Stimulated activated effector memory CD8-positive, alpha-beta T cell treated with anti-CD3 and anti-CD28 coated beads, Interleukin-12 subunit alpha, Interleukin-12 subunit beta, amount 100 ng/mL, for 72 hours (primary cell): ENCODE results near the gene IFNA1.
"Not testable (repeated sequence)": the region's sequence is repeated elsewhere in the genome, so short reads cannot be mapped to it uniquely, and the experiment has no call there.

ENCODE experiments used
- ATAC-seq: fragments of 150-1000 bp; cut with Tn5 transposase; 2 replicates; pipeline ENCODE4 v1.10.0; 2021
- DNase-seq, 2 donors: peaks; one replicate each; pipeline ENCODE4 v3.0.0; 2021 to 2022; ENCODE audit warnings: low spot score in 2 of 2
- H3K27ac Mint-ChIP-seq: one replicate; pipeline ENCODE4 v1.8.0; 2022; ENCODE audit warnings: mild to moderate bottlenecking, mixed read lengths
- H3K36me3 Mint-ChIP-seq: one replicate; pipeline ENCODE4 v1.8.0; 2022; ENCODE audit warnings: mild to moderate bottlenecking, mixed read lengths
- H3K4me1 Mint-ChIP-seq: one replicate; pipeline ENCODE4 v1.8.0; 2022; ENCODE audit warnings: mixed read lengths
- H3K4me3 Mint-ChIP-seq: one replicate; pipeline ENCODE4 v1.8.0; 2022; ENCODE audit warnings: mild to moderate bottlenecking, mixed read lengths
- H3K9me3 Mint-ChIP-seq: one replicate; pipeline ENCODE4 v1.8.0; 2022; ENCODE audit warnings: mixed read lengths

The IFNA1 gene

DNA sequence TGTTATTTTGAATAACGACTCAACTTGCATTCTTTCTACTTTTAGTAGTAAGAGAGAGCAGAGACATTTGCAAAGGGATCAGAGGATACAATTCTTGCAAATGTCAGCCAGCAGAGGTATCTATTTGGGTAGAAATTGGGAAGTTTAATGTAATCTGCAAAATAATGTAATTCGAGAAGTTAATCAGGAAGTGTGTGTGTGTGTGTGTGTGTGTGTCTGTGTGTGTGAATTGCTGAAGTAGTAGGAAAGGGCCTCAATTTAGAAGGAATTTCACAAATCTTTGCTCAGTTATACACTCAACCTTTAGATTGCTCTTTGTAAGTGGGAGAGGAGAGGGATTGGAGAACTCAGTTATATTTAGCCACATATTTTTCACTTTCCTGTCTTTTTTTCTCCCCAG, 11.0 kb upstream of the IFNA1 start:
- H3K4me3 Mint-ChIP-seq, result no peak overlapping the region
- DNase-seq, result no peak
- no peak overlapping the region for H3K27ac Mint-ChIP-seq
- ATAC-seq, result no peak
- no peaks in the 10 kb centered on the region for H3K9me3 Mint-ChIP-seq
- H3K36me3 Mint-ChIP-seq, result no peaks in the 10 kb centered on the region
- no peaks in the 10 kb centered on the region for H3K4me1 Mint-ChIP-seq

DNA sequence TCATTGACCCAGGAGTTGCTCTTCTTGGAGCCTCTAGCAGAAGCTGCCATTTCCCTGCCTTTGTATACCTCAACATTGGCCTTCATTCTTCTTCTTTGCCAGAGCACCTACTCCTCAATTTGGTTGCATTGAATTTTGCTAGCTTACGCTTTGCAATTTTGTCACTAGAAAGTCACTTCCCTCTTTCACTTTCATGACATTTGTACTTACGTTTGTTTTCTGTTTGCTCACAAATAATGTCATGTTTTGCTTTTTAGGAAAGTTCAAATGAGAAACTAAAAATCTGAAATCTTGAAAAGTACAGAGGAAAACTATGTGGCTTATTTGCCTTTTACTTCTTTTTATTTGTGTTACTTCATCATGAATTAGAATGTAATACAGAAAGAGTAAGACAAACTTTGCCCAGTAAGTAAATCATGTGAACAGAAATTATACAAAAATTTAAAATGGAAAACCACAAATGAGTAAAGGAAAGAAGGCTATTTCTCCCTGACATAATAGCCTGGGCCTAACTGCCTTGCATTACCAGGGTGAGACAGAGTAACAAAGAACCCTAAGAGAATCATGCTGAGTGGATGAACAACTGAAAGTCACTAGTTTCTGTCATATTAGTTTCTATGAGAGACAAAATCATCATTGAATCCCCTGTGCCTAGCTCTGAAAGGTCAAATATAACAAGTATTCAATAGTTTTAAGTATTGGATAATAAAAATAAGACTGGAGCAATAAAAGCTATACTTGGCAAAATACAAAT, 7.4 kb upstream of the IFNA1 start:
- H3K4me1 Mint-ChIP-seq, result no peaks in the 10 kb centered on the region
- DNase-seq (no peak), ATAC-seq (no peak)
- H3K9me3 Mint-ChIP-seq, result no peaks in the 10 kb centered on the region
- H3K36me3 Mint-ChIP-seq, result no peaks in the 10 kb centered on the region
- no peak overlapping the region for H3K27ac Mint-ChIP-seq
- H3K4me3 Mint-ChIP-seq, result no peak overlapping the region

DNA sequence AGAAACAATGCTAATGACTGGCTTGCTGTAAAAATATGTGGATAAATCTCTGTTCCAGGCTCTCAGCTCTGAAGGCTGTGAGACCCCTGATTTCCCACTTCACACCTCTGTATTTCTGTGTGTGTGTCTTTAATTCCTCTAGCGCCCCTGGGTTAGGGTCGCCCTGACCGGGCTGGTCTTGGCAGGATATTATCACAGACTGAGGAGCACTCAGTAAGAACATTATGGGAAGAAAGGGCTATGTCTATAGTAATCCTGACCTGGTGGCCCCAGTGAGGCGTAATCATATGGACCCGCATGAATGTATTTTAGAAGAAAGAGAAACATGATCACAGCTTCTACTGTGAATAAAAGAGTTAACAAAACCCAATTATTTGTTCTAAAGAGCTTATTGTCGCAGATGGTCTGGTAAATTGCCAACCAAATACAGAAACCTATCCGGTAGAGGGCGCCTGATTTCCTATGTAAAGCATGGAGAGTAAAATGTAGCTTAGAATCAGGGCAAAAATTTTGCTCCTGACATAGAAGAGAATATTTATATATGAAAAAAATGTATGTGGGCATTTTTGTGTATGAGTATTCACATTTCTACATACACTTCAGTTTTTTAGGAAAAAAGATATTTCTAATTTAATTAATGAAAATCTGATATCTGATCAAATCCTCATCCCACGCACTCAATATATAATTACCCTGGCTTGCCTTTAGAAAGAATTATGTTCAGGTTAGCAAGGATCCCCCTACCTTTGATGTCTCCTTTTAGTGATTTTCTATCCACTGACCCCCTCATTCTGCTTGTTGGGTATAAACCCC, 5.8 kb upstream of the IFNA1 start:
- ATAC-seq (no peak), DNase-seq (peak in 1 of 2 donors; percentile 65)
- Mint-ChIP-seq H3K36me3 (no peaks in the 10 kb centered on the region), H3K4me3 (no peak overlapping the region), H3K27ac (no peak overlapping the region), H3K4me1 (no peaks in the 10 kb centered on the region), H3K9me3 (no peaks in the 10 kb centered on the region)

- not testable (repeated sequence) for H3K9me3 Mint-ChIP-seq, ATAC-seq, H3K27ac Mint-ChIP-seq, H3K4me1 Mint-ChIP-seq, DNase-seq, H3K36me3 Mint-ChIP-seq, H3K4me3 Mint-ChIP-seq
Observed at GRCh38 chr9:21435015-21435383, 5.2 kb upstream of the IFNA1 start.

GRCh38 chr9:21443849-21444625, 3.8 kb downstream of the IFNA1 start:
- H3K27ac Mint-ChIP-seq, result no peak overlapping the region
- no peak overlapping the region for H3K4me3 Mint-ChIP-seq
- no peaks in the 10 kb centered on the region for H3K9me3 Mint-ChIP-seq
- DNase-seq, result no peak
- peak; percentile 40 for ATAC-seq
- H3K4me1 Mint-ChIP-seq, result peaks cover 10% of the 10 kb centered on the region
- no peaks in the 10 kb centered on the region for H3K36me3 Mint-ChIP-seq

DNA sequence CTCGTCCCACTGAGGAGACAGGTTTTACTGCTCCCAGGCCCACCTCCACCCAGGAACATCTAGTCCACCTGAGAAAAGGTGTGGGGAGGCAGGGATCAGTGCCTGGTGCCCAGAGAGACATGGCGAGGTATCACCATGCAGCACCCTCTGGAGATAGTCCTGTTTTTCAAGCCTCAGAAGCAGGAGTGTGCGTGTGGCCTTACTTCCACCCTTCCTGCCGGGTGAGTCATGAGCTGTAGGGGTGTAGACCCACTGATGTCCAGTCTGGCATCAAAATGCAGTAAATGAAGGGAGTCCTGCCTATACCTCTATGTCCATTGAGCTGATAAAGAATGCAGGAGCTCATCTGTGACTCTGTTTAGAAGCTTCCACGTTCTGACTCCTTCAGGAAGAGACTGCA, 9.1 kb downstream of the IFNA1 start:
- not testable (repeated sequence) for DNase-seq, H3K36me3 Mint-ChIP-seq, H3K9me3 Mint-ChIP-seq, H3K4me3 Mint-ChIP-seq, ATAC-seq, H3K27ac Mint-ChIP-seq, H3K4me1 Mint-ChIP-seq

GRCh38 chr9:21450733-21451394, 10.6 kb downstream of the IFNA1 start:
- DNase-seq, result no peak

DNA sequence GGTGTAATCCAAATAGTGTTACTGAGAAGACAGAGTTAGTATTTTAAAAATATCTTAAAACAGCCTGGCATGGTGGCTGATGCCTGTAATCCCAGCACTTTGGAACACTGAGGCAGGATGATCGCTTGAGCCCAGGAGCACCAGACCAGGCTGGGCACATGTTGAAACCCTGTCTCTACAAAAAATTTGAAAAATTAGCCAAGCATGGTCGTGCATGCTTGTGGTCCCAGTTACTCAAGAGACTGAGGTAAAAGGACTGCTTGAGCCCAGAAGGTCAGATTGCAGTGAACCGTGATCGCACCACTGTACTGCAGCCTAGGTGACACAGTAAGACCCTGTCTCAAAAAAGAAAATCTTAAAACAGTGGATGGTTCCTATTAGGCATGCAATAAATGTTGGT, 12.4 kb downstream of the IFNA1 start:
- Mint-ChIP-seq H3K4me3 (no peak overlapping the region), H3K27ac (no peak overlapping the region), H3K9me3 (no peaks in the 10 kb centered on the region), H3K36me3 (no peaks in the 10 kb centered on the region), H3K4me1 (no peaks in the 10 kb centered on the region)
- DNase-seq (no peak), ATAC-seq (no peak)

More at GRCh38 chr9:21450733-21451394, 10.6 kb downstream of the IFNA1 start:
- Mint-ChIP-seq H3K4me3 (no peak overlapping the region), H3K27ac (no peak overlapping the region), H3K4me1 (no peaks in the 10 kb centered on the region), H3K36me3 (no peaks in the 10 kb centered on the region), H3K9me3 (no peaks in the 10 kb centered on the region)
- no peak for ATAC-seq

- H3K4me1 Mint-ChIP-seq, result no peaks in the 10 kb centered on the region
- H3K4me3 Mint-ChIP-seq, result no peak overlapping the region
- H3K36me3 Mint-ChIP-seq, result no peaks in the 10 kb centered on the region
- ATAC-seq, result no peak
- DNase-seq, result no peak
- H3K27ac Mint-ChIP-seq, result no peak overlapping the region
- H3K9me3 Mint-ChIP-seq, result no peaks in the 10 kb centered on the region
Observed at GRCh38 chr9:21454149-21454548, 13.9 kb downstream of the IFNA1 start.

DNA sequence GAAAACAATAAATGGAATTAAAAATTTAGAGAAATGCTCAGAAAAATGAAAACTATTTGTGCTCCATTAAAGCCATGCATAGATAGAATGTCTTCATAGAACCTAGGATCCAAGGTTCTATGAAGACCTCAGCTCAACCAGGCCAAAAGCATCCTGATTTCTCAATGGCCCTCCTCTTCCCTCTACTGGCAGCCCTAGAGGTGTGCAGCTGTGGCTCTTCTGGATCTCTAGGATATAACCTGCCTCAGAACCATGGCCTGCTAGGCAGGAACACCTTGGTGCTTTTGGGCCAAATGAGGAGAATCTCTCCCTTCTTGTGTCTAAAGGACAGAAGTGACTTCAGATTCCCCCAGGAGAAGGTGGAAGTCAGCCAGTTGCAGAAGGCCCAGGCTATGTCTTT, 15.1 kb downstream of the IFNA1 start:
- Mint-ChIP-seq H3K4me1 (no peaks in the 10 kb centered on the region), H3K9me3 (no peaks in the 10 kb centered on the region), H3K4me3 (no peak overlapping the region), H3K36me3 (no peaks in the 10 kb centered on the region), H3K27ac (no peak overlapping the region)
- no peak for DNase-seq
- peak; percentile 65 for ATAC-seq

DNA sequence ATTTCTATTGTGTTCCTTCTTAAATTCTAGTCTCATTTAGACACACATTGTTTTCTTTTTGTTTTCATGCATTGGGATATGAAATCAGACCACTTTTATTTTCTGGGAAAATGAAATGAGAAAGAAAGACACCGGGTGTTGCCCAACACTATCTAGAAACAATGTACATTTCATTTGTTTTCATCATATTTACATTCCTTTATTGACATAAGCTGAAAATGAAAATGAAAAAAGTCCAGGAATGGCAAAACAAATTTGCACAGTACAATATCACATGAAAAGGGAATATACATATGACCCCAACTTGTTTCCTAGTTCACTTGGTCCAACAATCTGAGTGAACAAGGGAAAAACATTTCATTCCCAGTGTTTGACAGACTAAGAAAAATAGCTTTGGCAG, 21.1 kb downstream of the IFNA1 start:
- no peak for ATAC-seq
- DNase-seq, result no peak
- H3K27ac Mint-ChIP-seq, result no peak overlapping the region
- peaks cover 2% of the 10 kb centered on the region for H3K9me3 Mint-ChIP-seq
- H3K36me3 Mint-ChIP-seq, result no peaks in the 10 kb centered on the region
- no peak overlapping the region for H3K4me3 Mint-ChIP-seq
- no peaks in the 10 kb centered on the region for H3K4me1 Mint-ChIP-seq

GRCh38 chr9:21465138-21465537, 24.9 kb downstream of the IFNA1 start:
- H3K4me1 Mint-ChIP-seq, result no peaks in the 10 kb centered on the region
- DNase-seq (no peak), ATAC-seq (no peak)
- H3K9me3 Mint-ChIP-seq, result peaks cover 2% of the 10 kb centered on the region
- H3K4me3 Mint-ChIP-seq, result no peak overlapping the region
- H3K27ac Mint-ChIP-seq, result no peak overlapping the region
- H3K36me3 Mint-ChIP-seq, result no peaks in the 10 kb centered on the region

DNA sequence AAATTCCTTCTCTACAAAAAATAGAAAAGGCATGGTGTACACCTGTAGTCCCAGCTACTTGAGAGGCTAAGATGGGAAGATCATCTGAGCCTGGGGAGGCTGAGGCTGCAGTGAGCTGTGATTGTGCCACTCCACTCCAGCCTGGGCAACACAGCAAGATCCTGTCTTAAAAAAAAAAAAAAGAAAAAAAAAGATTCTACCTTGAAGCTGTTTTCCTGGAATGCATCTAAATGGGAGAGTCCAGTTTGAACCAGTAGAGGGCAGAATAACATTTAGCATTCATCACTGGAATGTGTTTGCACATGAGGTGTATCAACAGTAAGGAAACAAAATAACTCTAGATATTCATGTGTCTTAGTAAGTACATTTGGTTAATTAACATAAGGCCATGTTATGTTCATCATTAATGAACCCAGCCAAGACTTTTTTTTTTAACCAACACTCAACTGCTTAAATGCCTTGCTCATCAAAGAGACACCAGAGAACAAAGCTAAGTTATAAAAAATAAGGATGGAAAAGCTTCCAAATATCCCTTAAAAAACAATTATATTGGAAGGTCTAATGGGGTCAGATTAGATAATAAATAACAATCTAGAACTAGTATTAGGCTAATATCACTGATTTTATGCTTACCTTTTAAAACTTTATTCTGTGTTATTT, 25.8 kb downstream of the IFNA1 start:
- DNase-seq (no peak), ATAC-seq (peak; percentile 62)
- no peak overlapping the region for H3K27ac Mint-ChIP-seq
- H3K36me3 Mint-ChIP-seq, result no peaks in the 10 kb centered on the region
- no peak overlapping the region for H3K4me3 Mint-ChIP-seq
- peaks cover 2% of the 10 kb centered on the region for H3K9me3 Mint-ChIP-seq
- no peaks in the 10 kb centered on the region for H3K4me1 Mint-ChIP-seq

DNA sequence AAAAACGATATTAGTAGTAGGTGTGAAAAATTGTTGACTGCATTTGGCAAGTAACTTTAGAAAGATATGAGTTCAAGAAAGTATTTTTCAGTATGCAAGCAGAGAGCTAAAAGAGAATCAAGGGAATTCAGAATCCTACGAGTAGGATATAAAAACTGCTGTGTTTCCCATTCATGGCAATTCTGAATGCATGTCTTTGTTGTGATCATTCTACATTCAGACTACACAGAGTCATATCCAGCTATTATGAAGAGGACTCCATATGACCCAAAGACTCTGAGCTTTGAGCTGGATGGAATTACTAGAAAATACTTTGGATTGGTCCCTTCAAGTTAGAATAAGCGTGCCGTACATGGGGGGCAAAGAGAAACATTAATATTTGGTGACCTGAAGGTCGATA, 29.9 kb downstream of the IFNA1 start:
- Mint-ChIP-seq H3K4me1 (no peaks in the 10 kb centered on the region), H3K9me3 (no peaks in the 10 kb centered on the region), H3K27ac (no peak overlapping the region), H3K36me3 (no peaks in the 10 kb centered on the region), H3K4me3 (no peak overlapping the region)
- DNase-seq (no peak), ATAC-seq (no peak)

DNA sequence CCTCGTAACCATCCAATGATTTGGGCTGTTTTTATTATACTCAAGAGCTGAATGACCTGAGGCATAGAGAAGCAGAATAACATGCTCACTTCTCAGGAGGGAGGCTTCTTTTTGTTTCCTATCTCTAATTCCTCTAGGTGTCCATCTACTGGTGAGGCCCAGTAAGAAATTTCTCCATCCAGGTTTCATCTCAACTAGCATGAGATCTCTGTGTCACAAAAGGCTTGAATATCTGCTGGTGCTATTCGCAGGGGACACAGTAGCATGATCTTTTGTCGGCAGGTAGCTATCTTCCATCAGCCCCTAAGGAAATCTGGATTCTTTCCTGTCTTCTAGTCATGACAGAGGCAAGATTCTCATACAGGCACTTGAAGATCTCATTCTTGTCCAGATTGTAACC, 33.0 kb downstream of the IFNA1 start:
- H3K27ac Mint-ChIP-seq, result no peak overlapping the region
- no peaks in the 10 kb centered on the region for H3K9me3 Mint-ChIP-seq
- DNase-seq (no peak), ATAC-seq (no peak)
- no peak overlapping the region for H3K4me3 Mint-ChIP-seq
- peaks cover 6% of the 10 kb centered on the region for H3K4me1 Mint-ChIP-seq
- H3K36me3 Mint-ChIP-seq, result no peaks in the 10 kb centered on the region
